ENCODE measurements around the gene RASSF7.

Gene RASSF7

DNA sequence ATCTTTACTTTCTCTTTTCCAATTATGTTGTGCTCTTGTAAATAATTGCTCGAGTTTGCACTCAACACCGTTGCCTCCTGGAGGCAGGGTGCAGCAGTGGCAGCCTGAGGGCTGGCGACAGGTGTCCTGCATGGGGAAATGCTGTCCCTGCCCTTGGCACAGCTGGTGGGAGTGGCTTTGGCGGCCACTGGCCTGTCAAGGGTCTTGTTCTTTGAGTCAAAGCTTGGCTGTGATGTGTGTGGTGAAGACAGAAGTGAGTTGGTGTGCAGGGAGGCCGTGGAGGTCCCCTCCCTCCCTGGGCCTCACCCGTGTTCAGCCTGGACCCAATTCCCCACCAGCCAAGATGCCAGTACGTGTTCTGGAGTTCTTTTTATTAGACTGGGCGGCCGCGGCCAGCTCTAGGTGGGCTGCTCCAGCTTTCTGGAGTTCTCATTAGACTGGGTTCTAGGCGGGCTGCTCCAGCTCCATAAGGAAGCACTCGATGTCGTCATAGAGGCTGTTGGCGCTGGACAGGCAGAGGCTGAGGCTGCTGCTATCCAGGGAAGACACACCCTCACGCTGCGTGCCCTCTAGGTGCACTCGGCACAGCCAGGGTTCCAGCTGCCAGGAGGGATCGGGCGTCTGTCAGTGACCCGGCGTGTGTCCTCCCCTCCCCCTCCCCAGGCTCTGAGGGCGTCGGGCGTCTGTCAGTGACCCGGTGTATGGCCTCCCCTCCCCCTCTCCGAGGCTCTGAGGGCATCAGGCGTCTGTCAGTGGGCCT is 51.6 kb downstream of the RASSF7 start:
- TF ChIP-seq, protein P1, sequence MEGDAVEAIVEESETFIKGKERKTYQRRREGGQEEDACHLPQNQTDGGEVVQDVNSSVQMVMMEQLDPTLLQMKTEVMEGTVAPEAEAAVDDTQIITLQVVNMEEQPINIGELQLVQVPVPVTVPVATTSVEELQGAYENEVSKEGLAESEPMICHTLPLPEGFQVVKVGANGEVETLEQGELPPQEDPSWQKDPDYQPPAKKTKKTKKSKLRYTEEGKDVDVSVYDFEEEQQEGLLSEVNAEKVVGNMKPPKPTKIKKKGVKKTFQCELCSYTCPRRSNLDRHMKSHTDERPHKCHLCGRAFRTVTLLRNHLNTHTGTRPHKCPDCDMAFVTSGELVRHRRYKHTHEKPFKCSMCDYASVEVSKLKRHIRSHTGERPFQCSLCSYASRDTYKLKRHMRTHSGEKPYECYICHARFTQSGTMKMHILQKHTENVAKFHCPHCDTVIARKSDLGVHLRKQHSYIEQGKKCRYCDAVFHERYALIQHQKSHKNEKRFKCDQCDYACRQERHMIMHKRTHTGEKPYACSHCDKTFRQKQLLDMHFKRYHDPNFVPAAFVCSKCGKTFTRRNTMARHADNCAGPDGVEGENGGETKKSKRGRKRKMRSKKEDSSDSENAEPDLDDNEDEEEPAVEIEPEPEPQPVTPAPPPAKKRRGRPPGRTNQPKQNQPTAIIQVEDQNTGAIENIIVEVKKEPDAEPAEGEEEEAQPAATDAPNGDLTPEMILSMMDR (conservative IDR thresholded peaks at IDR 0.05): no peak; the same call in 1 of the 2 replicates
- no peak overlapping the region for H3K27ac ChIP-seq

DNA sequence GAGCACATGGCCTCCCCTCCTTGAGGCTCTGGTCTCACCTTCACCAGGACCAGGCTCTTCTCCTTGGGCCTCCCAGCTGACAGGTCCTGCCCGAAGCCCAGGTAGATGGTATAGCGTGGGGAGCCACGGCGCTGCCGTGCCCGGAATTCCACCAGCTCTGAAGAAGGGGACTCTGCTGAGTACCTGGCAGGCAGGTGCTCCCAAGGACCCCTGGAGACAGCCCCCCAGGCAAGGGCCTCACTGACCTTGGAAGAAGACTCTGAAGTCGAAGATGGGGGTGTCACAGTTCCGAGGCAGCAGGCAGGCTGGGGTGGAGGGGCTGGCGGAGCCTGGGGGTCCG is 52.2 kb downstream of the RASSF7 start:
- H3K27ac ChIP-seq: no peak overlapping the region

DNA sequence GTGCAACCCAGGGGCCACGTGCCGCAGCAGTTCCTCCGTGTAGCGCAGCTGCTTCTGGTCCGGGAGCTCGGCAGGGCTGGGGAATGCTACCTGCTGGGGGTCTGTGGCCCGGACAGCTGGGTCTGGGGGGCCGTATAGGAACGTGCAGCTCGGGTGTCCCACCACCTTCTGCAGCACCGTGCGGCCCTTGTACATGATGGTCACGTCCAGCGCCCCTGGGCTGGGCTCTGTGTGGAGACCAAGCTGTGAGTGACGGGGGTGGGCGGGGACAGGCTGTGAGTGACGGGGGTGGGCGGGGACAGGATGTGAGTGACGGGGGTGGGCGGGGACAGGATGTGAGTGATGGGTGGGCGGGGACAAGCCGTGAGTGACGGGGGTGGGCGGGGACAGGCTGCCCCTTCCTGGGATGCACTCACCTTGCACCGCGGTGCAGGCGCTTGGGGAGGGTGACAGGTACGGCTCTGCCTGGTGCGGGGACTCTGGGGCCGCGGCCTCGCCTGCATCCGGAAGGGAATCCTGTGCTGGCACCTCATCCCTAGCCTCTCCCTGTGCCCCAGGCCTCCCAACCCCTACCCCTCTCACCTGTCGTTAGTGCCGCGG is 52.7 kb downstream of the RASSF7 start:
- peak overlapping the region; percentile 87 for H3K27ac ChIP-seq
- TF ChIP-seq, protein P1 (conservative IDR thresholded peaks at IDR 0.05): no peak

More for the DNA sequence above, 52.2 kb downstream of the RASSF7 start:
- TF ChIP-seq, protein P1 (conservative IDR thresholded peaks at IDR 0.05): no peak
